ENCODE data around the gene PLXNA1.

Gene PLXNA1

DNA sequence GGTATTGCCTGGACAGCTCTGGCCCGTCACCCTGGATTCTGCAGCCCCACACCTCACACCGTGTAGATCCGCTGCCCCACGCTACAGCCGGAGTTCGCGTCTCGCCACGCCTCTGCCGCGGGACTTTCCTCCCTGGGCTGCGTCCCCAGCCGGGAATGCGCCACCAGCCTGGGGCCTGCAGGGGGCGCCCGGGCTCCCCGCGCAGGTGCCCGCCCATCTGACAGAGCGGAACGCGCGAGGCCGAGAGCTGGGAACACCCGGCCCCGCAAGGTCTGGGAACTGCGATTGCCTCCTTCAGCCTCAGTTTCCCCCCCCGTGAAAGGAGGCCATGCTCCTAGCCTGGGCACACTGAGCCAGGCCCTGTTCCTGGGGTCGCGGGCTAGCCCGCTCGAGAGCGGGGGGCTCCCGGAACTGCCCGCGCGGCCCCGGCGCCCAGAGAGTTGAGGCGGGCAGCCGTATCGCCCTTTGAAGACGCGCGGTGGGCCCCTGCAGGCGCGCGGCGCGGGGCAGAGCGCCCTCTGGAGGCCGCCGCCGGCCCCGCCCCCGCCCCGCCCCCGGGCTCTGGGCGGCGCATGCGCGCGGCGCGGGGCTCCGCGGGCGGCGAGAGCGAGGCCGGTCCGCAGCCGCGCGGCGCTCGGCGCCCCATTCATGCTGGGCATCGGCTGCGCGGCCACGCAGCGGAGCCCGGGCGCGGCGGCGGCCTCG is at the start of gene PLXNA1:
PLXNA1 (plus strand) TSS at position 645 of the 705 bp plus-strand sequence. CDS start 5,479 bp downstream, outside the sequence.
- Mint-ChIP-seq H3K27ac (peak within 1 kb of the TSS; percentile 82 to 85), H3K27me3 (peaks cover 28% of the 10 kb centered on the region), H3K4me3 (peak within 1 kb of the TSS; percentile 80 to 84), H3K4me1 (peaks cover 46% of the 10 kb centered on the region), H3K9me3 (no peaks in the 10 kb centered on the region)
- ATAC-seq, result peak; percentile 75
- peak; percentile 84 to 88 for DNase-seq

GRCh38 chr3:126934031-126934531 is 48.8 kb upstream of the PLXNA1 start:
- H3K9me3 Mint-ChIP-seq, result no peaks in the 10 kb centered on the region
- DNase-seq, result no peak
- no peaks in the 10 kb centered on the region for H3K27me3 Mint-ChIP-seq

GRCh38 chr3:126934991-126935390 is 47.9 kb upstream of the PLXNA1 start:
- no peak overlapping the region for H3K27ac Mint-ChIP-seq
- DNase-seq (no peak), ATAC-seq (no peak)
- H3K9me3 Mint-ChIP-seq, result no peaks in the 10 kb centered on the region
- no peaks in the 10 kb centered on the region for H3K27me3 Mint-ChIP-seq
- no peak overlapping the region for H3K4me3 Mint-ChIP-seq
- H3K4me1 Mint-ChIP-seq, result no peaks in the 10 kb centered on the region

More at GRCh38 chr3:126934031-126934531, 48.8 kb upstream of the PLXNA1 start:
- no peak overlapping the region for H3K27ac Mint-ChIP-seq
- no peak overlapping the region for H3K4me3 Mint-ChIP-seq
- no peaks in the 10 kb centered on the region for H3K4me1 Mint-ChIP-seq
- no peak for ATAC-seq

DNA sequence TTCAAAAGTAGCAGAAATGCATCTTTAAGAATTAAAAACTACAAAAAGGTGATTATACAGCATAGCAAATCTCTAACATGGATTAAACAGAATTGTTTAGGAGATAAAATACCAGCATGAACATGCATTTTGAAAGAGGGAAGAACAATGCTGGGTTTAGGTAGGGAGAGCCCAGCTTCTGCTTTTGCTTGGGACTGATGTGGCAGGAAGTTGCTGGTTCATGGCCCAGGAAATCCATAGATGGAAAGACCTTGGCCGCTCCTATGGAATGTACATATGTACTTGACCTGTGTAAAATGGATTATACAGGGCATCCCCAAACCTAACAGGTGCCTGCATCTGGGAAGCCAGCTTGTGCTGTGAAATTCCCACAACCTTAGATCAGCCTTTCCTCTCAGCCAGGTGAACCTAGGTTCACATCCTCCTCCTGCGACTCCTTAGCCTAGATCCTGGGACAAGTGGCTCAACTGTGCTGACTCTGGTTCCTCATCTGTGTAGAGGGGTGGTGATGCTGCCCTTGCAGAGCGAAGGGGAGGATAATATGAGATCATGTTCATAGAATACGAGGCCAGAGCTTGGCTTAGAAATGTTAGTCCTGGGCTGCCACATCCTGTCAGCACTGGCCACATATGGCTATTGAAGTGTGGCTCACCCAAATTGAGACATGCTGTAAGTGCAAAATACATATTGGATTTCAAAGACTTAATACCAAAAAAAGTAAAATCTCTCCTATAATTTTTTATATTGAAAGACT is 47.0 kb upstream of the PLXNA1 start:
- no peak for DNase-seq
- Mint-ChIP-seq H3K9me3 (no peaks in the 10 kb centered on the region), H3K27me3 (no peaks in the 10 kb centered on the region), H3K4me3 (no peak overlapping the region), H3K4me1 (no peaks in the 10 kb centered on the region), H3K27ac (no peak overlapping the region)
- no peak for ATAC-seq

- Mint-ChIP-seq H3K4me3 (no peak overlapping the region), H3K4me1 (no peaks in the 10 kb centered on the region), H3K27me3 (no peaks in the 10 kb centered on the region), H3K9me3 (no peaks in the 10 kb centered on the region), H3K27ac (no peak overlapping the region)
- no peak for DNase-seq
- ATAC-seq, result no peak
These were observed 46.0 kb upstream of the PLXNA1 start for GRCh38 chr3:126936853-126937425.

GRCh38 chr3:126937533-126937932 is 45.4 kb upstream of the PLXNA1 start:
- Mint-ChIP-seq H3K27ac (peak overlapping the region in 1 of 2 donors; percentile 71), H3K4me1 (no peaks in the 10 kb centered on the region), H3K27me3 (no peaks in the 10 kb centered on the region), H3K9me3 (no peaks in the 10 kb centered on the region), H3K4me3 (no peak overlapping the region)
- ATAC-seq (no peak), DNase-seq (no peak)

DNA sequence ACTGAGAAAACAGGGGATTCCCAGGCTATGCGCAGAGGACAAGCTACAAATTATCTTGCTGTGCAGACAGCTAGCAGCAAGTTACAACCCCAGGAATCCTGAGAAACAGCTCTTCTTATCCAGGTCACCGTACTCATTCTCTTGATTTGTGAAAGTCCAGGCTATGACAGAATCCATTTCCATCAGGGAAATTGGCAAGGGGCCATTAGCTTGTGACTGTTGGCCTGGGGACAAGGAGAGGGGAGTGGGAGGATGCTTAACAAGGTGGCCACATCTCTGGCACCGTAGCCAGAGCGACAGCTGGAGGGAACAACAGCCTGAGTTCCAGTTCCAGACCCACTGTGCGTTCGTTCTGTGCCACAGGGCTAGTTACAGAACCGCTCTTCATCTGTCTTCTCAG is 44.9 kb upstream of the PLXNA1 start:
- Mint-ChIP-seq H3K4me1 (no peaks in the 10 kb centered on the region), H3K27ac (peak overlapping the region in 1 of 2 donors; percentile 71), H3K27me3 (no peaks in the 10 kb centered on the region), H3K9me3 (no peaks in the 10 kb centered on the region), H3K4me3 (no peak overlapping the region)
- DNase-seq (no peak), ATAC-seq (no peak)

GRCh38 chr3:126938520-126939337 is 44.2 kb upstream of the PLXNA1 start:
- no peak for DNase-seq
- H3K27me3 Mint-ChIP-seq, result no peaks in the 10 kb centered on the region
- H3K4me3 Mint-ChIP-seq, result no peak overlapping the region
- no peaks in the 10 kb centered on the region for H3K9me3 Mint-ChIP-seq
- H3K4me1 Mint-ChIP-seq, result no peaks in the 10 kb centered on the region
- ATAC-seq, result no peak
- no peak overlapping the region for H3K27ac Mint-ChIP-seq

- ATAC-seq (no peak), DNase-seq (no peak)
- Mint-ChIP-seq H3K27me3 (no peaks in the 10 kb centered on the region), H3K9me3 (no peaks in the 10 kb centered on the region), H3K4me1 (peaks cover 1% of the 10 kb centered on the region), H3K27ac (no peak overlapping the region), H3K4me3 (no peak overlapping the region)
These were observed 43.6 kb upstream of the PLXNA1 start for GRCh38 chr3:126939338-126939718.

GRCh38 chr3:126939733-126940132 is 43.2 kb upstream of the PLXNA1 start:
- H3K4me3 Mint-ChIP-seq, result no peak overlapping the region
- ATAC-seq (no peak), DNase-seq (no peak)
- H3K27ac Mint-ChIP-seq, result no peak overlapping the region
- no peaks in the 10 kb centered on the region for H3K27me3 Mint-ChIP-seq
- peaks cover 5% of the 10 kb centered on the region for H3K4me1 Mint-ChIP-seq
- no peaks in the 10 kb centered on the region for H3K9me3 Mint-ChIP-seq

GRCh38 chr3:126941721-126942270 is 41.1 kb upstream of the PLXNA1 start:
- H3K27me3 Mint-ChIP-seq, result no peaks in the 10 kb centered on the region
- H3K27ac Mint-ChIP-seq, result no peak overlapping the region
- no peak for DNase-seq
- H3K4me3 Mint-ChIP-seq, result no peak overlapping the region
- H3K4me1 Mint-ChIP-seq, result peaks cover 5% of the 10 kb centered on the region
- H3K9me3 Mint-ChIP-seq, result no peaks in the 10 kb centered on the region
- no peak for ATAC-seq

- no peak for DNase-seq
- H3K27me3 Mint-ChIP-seq, result no peaks in the 10 kb centered on the region
- H3K4me3 Mint-ChIP-seq, result no peak overlapping the region
These were observed 38.6 kb upstream of the PLXNA1 start for GRCh38 chr3:126944089-126944965.

GRCh38 chr3:126945171-126945721 is 37.7 kb upstream of the PLXNA1 start:
- Mint-ChIP-seq H3K27ac (peak overlapping the region in 1 of 2 donors; percentile 5), H3K4me1 (peaks cover 12% of the 10 kb centered on the region), H3K27me3 (no peaks in the 10 kb centered on the region), H3K9me3 (no peaks in the 10 kb centered on the region), H3K4me3 (no peak overlapping the region)
- DNase-seq (no peak), ATAC-seq (no peak)

More at GRCh38 chr3:126944089-126944965, 38.6 kb upstream of the PLXNA1 start:
- Mint-ChIP-seq H3K4me1 (peaks cover 12% of the 10 kb centered on the region), H3K27ac (peak overlapping the region; percentile 36 to 50), H3K9me3 (no peaks in the 10 kb centered on the region)
- no peak for ATAC-seq

DNA sequence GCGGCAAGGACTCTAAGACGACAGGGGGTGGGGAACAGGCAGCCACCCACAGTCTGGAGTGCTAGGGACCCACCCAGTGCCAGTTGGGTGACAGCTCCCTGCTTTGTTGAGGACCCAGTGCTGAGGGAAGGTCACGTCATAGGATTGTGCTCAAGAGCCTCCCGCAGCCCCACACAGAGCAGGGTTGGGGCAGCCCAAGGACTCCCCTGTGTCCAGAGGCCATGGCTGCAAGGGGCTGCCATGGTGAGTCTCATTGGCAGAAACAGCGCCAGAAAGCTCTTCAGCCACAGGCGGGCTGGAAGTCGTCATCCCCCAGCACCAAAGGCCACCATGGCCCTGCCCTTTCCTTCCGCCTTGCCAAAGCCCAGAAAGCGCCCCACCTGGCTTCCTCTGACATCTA is 37.0 kb upstream of the PLXNA1 start:
- no peaks in the 10 kb centered on the region for H3K9me3 Mint-ChIP-seq
- peaks cover 12% of the 10 kb centered on the region for H3K4me1 Mint-ChIP-seq
- DNase-seq (no peak), ATAC-seq (no peak)
- H3K27me3 Mint-ChIP-seq, result no peaks in the 10 kb centered on the region
- no peak overlapping the region for H3K27ac Mint-ChIP-seq
- H3K4me3 Mint-ChIP-seq, result no peak overlapping the region

All from stimulated activated naive CD8-positive, alpha-beta T cell treated with anti-CD3 and anti-CD28 coated beads, Interleukin-15, amount 100 ng/mL, for 72 hours (primary cell).